GM12878 (cell line): ENCODE results near the gene MGMT. TPM values are rescaled to one million over a fixed set of nuclear protein-coding genes. Genes with fewer than 3 reads are reported as not detected.

ENCODE experiments used
- ATAC-seq: fragments of 200-7000 bp; cut with Tn5 transposase; 3 replicates; pipeline ENCODE4 v1.9.1; 2020; ENCODE audit warnings: mild to moderate bottlenecking, moderate library complexity
- BruUV-seq: library from RNA; stranded (reverse); fragments of 400-500 nt; replicated peaks from 2 replicates; lab custom pipeline; 2021; lab: Mats Ljungman, UMichigan
- CTCF ChIA-PET: fragments of 300-600 bp; sonication (Branson Sonifier 250); formaldehyde crosslinking; extraction: SDS; loops from one replicate; lab custom pipeline; 2021; ENCODE audit warnings: inconsistent platforms; lab: Yijun Ruan, JAX
- POLR2A ChIA-PET: fragments of 350-600 bp; formaldehyde crosslinking; extraction: SDS; loops from one replicate; lab custom pipeline; 2021; ENCODE audit warnings: inconsistent platforms; lab: Charles Lee
- RAD21 ChIA-PET: fragments of 300-600 bp; sonication (Branson Sonifier 250); formaldehyde crosslinking; loops from one replicate; lab custom pipeline; 2023; ENCODE audit warnings: antibody characterized with exemption; ENCODE audit not compliant: unreplicated experiment; lab: Charles Lee
- SMC1A ChIA-PET: fragments of 300-600 bp; sonication (Branson Sonifier 250); formaldehyde crosslinking; loops from one replicate; lab custom pipeline; 2023; ENCODE audit not compliant: unreplicated experiment, uncharacterized antibody; lab: Charles Lee
- DNase-seq: peaks from one replicate; pipeline ENCODE4 v3.0.0-alpha.2; 2011; ENCODE audit warnings: low read depth, low spot score
- FAIRE-seq: peaks from 3 replicates; lab custom pipeline; 2011; peaks lifted over from hg19 to GRCh38; lab: Jason Lieb, UNC
- H2AFZ ChIP-seq: 2 replicates; pipeline ENCODE4 v1.6.0; 2011; ENCODE audit warnings: low read depth, low read length, control low read depth; ENCODE audit not compliant: control insufficient read depth
- H3K27ac ChIP-seq: 2 replicates; pipeline ENCODE4 v1.5.1; 2011; ENCODE audit warnings: control low read depth; ENCODE audit not compliant: control insufficient read depth, insufficient read depth
- H3K27me3 ChIP-seq, 2 experiments: replicated peaks in 1 of 2; 2 replicates each; pipeline versions ENCODE4 v1.6.0 to v1.6.1; 2011; ENCODE audit warnings: low read length in 1 of 2; ENCODE audit not compliant: control insufficient read depth in 2 of 2, insufficient read depth in 2 of 2
- H3K36me3 ChIP-seq, 2 experiments: 2 replicates each; pipeline ENCODE4 v1.5.1; 2011; ENCODE audit warnings: low read length in 1 of 2; ENCODE audit not compliant: control insufficient read depth in 2 of 2, insufficient read depth in 2 of 2
- H3K4me1 ChIP-seq: 2 replicates; pipeline ENCODE4 v1.6.1; 2011; ENCODE audit warnings: mild to moderate bottlenecking, low read length, moderate library complexity, mixed read lengths; ENCODE audit not compliant: control insufficient read depth, insufficient read depth
- H3K4me2 ChIP-seq: 2 replicates; pipeline ENCODE4 v1.6.0; 2011; ENCODE audit warnings: control low read depth; ENCODE audit not compliant: control insufficient read depth, insufficient read depth
- H3K4me3 ChIP-seq: fragments of 200-600 bp; sonication (generic); 2 replicates; pipeline ENCODE4 v1.5.1; 2016
- H3K79me2 ChIP-seq: 2 replicates; pipeline ENCODE4 v1.6.0; 2011; ENCODE audit warnings: low read length; ENCODE audit not compliant: control insufficient read depth, insufficient read depth
- H3K9ac ChIP-seq: 2 replicates; pipeline ENCODE4 v1.8.0; 2011; ENCODE audit warnings: low read length, control low read depth, mixed read lengths; ENCODE audit not compliant: control insufficient read depth, insufficient read depth
- H3K9me3 ChIP-seq: replicated peaks from 3 replicates; pipeline ENCODE4 v1.5.1; 2011; ENCODE audit warnings: mild to moderate bottlenecking, low read length; ENCODE audit not compliant: control insufficient read depth, insufficient read depth
- H4K20me1 ChIP-seq: 2 replicates; pipeline ENCODE4 v1.6.0; 2011; ENCODE audit not compliant: control insufficient read depth, insufficient read depth
- ATF2 ChIP-seq: IDR thresholded peaks from 2 replicates; pipeline ENCODE4 v1.6.1; 2012; ENCODE audit warnings: low read length, inconsistent platforms
- BACH1 ChIP-seq: fragments of 450-650 bp; IDR thresholded peaks from 2 replicates; pipeline ENCODE4 v1.6.1; 2017; ENCODE audit warnings: mild to moderate bottlenecking, borderline replicate concordance
- BHLHE40 ChIP-seq, 2 experiments: fragments of 450-650 bp in 1 of 2; IDR thresholded peaks; 2 replicates each; pipeline ENCODE4 v1.6.1; 2011 to 2017; ENCODE audit warnings: low read depth in 2 of 2, borderline replicate concordance in 1 of 2, improper control_type of control experiment in 1 of 2, low read length in 1 of 2, mild to moderate bottlenecking in 1 of 2
- CBX5 ChIP-seq: sonication (generic); IDR thresholded peaks from 2 replicates; pipeline ENCODE4 v1.6.1; 2016; ENCODE audit warnings: low read depth, moderate library complexity, mild to moderate bottlenecking, inconsistent platforms
- EED ChIP-seq: sonication (generic); IDR thresholded peaks from 2 replicates; pipeline ENCODE4 v1.6.1; 2016; ENCODE audit warnings: antibody characterized with exemption, low read depth
- MYC ChIP-seq: IDR thresholded peaks from 2 replicates; pipeline ENCODE4 v1.6.1; 2011; ENCODE audit warnings: mild to moderate bottlenecking, low read length, moderate library complexity, inconsistent platforms; ENCODE audit not compliant: insufficient read depth, insufficient replicate concordance, insufficient read length, severe bottlenecking
- NFYA ChIP-seq: IDR thresholded peaks from 2 replicates; pipeline ENCODE4 v1.6.1; 2011; ENCODE audit warnings: low read depth, mild to moderate bottlenecking, low read length, improper control_type of control experiment, borderline replicate concordance
- NRF1 ChIP-seq: conservative IDR thresholded peaks from 2 replicates; pipeline ENCODE4 v1.6.1; 2011; ENCODE audit warnings: mild to moderate bottlenecking, low read depth, low read length, improper control_type of control experiment
- POLR2A ChIP-seq: IDR thresholded peaks from 2 replicates; pipeline ENCODE4 v1.6.1; 2011; ENCODE audit warnings: low read depth, mild to moderate bottlenecking, low read length
- RB1 ChIP-seq: fragments of 450-650 bp; formaldehyde crosslinking; IDR thresholded peaks from 2 replicates; pipeline ENCODE4 v1.6.1; 2017; ENCODE audit warnings: mild to moderate bottlenecking, borderline replicate concordance
- STAT1 ChIP-seq: fragments of 450-650 bp; conservative IDR thresholded peaks from 2 replicates; pipeline ENCODE4 v1.6.1; 2014; ENCODE audit warnings: antibody characterized with exemption, mild to moderate bottlenecking
- TARDBP ChIP-seq: IDR thresholded peaks from 2 replicates; pipeline ENCODE4 v1.6.1; 2016; ENCODE audit warnings: borderline replicate concordance
- YY1 ChIP-seq: IDR thresholded peaks from 2 replicates; pipeline ENCODE4 v1.6.1; 2011; ENCODE audit warnings: low read depth, mild to moderate bottlenecking, low read length
- WGBS: methylation state at CpG from one replicate; pipeline ENCODE4 v1.1.6; 2016; ENCODE audit warnings: low lambda C conversion rate; ENCODE audit not compliant: insufficient replicate concordance, insufficient coverage; ENCODE audit errors: missing lambda C conversion rate; 5-methylcytosine and 5-hydroxymethylcytosine counted together
- in situ Hi-C: fragments of 300-500 bp; cut with MboI; formaldehyde crosslinking; loops from 9 replicates; pipeline ENCODE4 v1.14.3; 2018; ENCODE audit warnings: mixed read lengths
- intact Hi-C: fragments of 100-400 bp; cut with micrococcal nuclease; formaldehyde crosslinking; loops from one replicate; pipeline ENCODE4 v1.14.2; 2022; ENCODE audit not compliant: unreplicated experiment
- polyA plus RNA-seq, 11 experiments: library from polyadenylated mRNA; depleted of rRNA in 4 of 11; unstranded in 6 of 11; stranded (reverse) in 5 of 11; fragments of >200 nt; fragmentation: Nextera tagmentation in 4 of 11; fragmentation: Illumina TruSeq in 1 of 11; extraction: Ambion mirVana in 4 of 11; extraction: Trizol in 1 of 11; gene quantifications; 1 replicate in 1 of 11; 2 replicates in 10 of 11; pipeline versions ENCODE4 v1.2.1 to v1.2.3, GENCODE V29; 2011 to 2016; ENCODE audit warnings: inconsistent platforms in 2 of 11, missing spikeins in 2 of 11, low read depth in 1 of 11
- total RNA-seq, 4 experiments: library from RNA; depleted of rRNA in 3 of 4; stranded (reverse); fragments of >200 nt in 3 of 4; fragmentation: Illumina TruSeq in 1 of 4; extraction: Trizol in 1 of 4; gene quantifications; 2 replicates each; pipeline versions ENCODE4 v1.2.1 to v1.2.3, GENCODE V29; 2013 to 2021
- TF ChIP-seq, protein P1 (sequence below): fragments of 450-650 bp; IDR thresholded peaks from 2 replicates; pipeline ENCODE4 v1.6.1; 2014; ENCODE audit warnings: mild to moderate bottlenecking

The MGMT gene
- total and polyA plus RNA-seq, 10 of the 15 experiments (the other 5 are each of a cell fraction or from before 2014, with no cell fraction given) = 0.16 to 24.2 (median 13.3) TPM

DNA sequence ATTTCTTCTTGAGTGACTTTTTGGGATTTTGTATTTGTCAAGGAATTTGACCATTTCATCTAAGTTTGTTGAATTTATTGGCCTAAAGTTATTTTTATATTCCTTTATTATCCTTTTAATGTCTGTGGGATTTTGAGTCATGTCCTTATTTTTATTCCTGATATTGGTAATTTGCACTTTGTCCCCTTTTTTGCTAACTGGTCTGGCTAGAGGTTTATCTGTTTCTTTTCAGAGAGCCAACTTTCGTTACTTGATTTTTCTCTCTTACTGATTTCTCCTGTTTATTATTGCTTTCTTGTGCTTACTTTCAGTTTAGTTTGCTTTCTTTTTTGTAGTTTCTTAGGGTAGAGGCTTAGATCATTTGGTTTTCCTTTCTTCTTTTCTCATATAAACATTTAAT is 14.6 kb downstream of the MGMT start (continued):
- TF ChIP-seq, protein P1, sequence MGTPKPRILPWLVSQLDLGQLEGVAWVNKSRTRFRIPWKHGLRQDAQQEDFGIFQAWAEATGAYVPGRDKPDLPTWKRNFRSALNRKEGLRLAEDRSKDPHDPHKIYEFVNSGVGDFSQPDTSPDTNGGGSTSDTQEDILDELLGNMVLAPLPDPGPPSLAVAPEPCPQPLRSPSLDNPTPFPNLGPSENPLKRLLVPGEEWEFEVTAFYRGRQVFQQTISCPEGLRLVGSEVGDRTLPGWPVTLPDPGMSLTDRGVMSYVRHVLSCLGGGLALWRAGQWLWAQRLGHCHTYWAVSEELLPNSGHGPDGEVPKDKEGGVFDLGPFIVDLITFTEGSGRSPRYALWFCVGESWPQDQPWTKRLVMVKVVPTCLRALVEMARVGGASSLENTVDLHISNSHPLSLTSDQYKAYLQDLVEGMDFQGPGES = no peak
- TF ChIP-seq EED = no peak
- TF ChIP-seq, all 136 proteins: peak for 0

- POLR2A ChIA-PET = no interaction called here
- Histone ChIP-seq H3K9ac (no peak overlapping the region), H3K27me3 (no peaks in the 10 kb centered on the region), H3K9me3 (peaks cover 13% of the 10 kb centered on the region), H2AFZ (no peak overlapping the region), H3K79me2 (no peaks in the 10 kb centered on the region), H3K4me1 (no peaks in the 10 kb centered on the region), H3K27ac (no peak overlapping the region), H3K4me3 (no peak overlapping the region), H4K20me1 (no peaks in the 10 kb centered on the region), H3K4me2 (no peak overlapping the region), H3K36me3 (no peaks in the 10 kb centered on the region)
- intact Hi-C loops (no loop called here), in situ Hi-C loops (no loop called here)
- CTCF ChIA-PET = no interaction called here
- BruUV-seq = no TSS peak
- RAD21 ChIA-PET = no interaction called here
- DNase-seq (no peak), ATAC-seq (no peak)
- SMC1A ChIA-PET = no interaction called here
- peak; percentile 92 for TF ChIP-seq CBX5
- TF ChIP-seq TARDBP = no peak
- TF ChIP-seq, all 136 proteins: peak for 1
- peak; percentile 41 for FAIRE-seq
- 95% methylated on average over 1 of the region's 1 CpG for WGBS
Observed at GRCh38 chr10:129483430-129484010, 16.5 kb downstream of the MGMT start.

- ChIA-PET RAD21 (no interaction called here), SMC1A (no interaction called here), POLR2A (no interaction called here), CTCF (no interaction called here)
- 26% methylated on average over 3 of the region's 3 CpGs for WGBS
- no TSS peak for BruUV-seq
- FAIRE-seq = no peak
- no peaks in the 10 kb centered on the region for H3K4me1 ChIP-seq
- no peak overlapping the region for H3K4me3 ChIP-seq
- peaks cover 14% of the 10 kb centered on the region for H3K9me3 ChIP-seq
- ATAC-seq = no peak
- no peaks in the 10 kb centered on the region for H3K79me2 ChIP-seq
- no peak overlapping the region for H3K4me2 ChIP-seq
- DNase-seq = no peak
- H3K9ac ChIP-seq = no peak overlapping the region
- in situ Hi-C loops (no loop called here), intact Hi-C loops (no loop called here)
- no peak overlapping the region for H3K27ac ChIP-seq
- no peaks in the 10 kb centered on the region for H3K36me3 ChIP-seq
- H3K27me3 ChIP-seq = no peaks in the 10 kb centered on the region
- no peaks in the 10 kb centered on the region for H4K20me1 ChIP-seq
- no peak overlapping the region for H2AFZ ChIP-seq
- no peak for TF ChIP-seq POLR2A
- TF ChIP-seq ATF2 = no peak
- no peak for TF ChIP-seq STAT1
- TF ChIP-seq NFYA = no peak
- no peak for TF ChIP-seq NRF1
- TF ChIP-seq YY1 = no peak
- no peak for TF ChIP-seq MYC
- no peak for TF ChIP-seq BHLHE40 (IDR thresholded peaks at IDR 0.05; ENCODE audit: borderline replicate concordance in 1 of 2, low read depth in 2 of 2, low read length in 1 of 2)
- no peak for TF ChIP-seq BACH1
- no peak for TF ChIP-seq RB1
Observed at GRCh38 chr10:129486805-129487204, 19.8 kb downstream of the MGMT start.
